Subcutaneous adipose tissue (tissue), 4 donors: ENCODE results near the gene PLA1A. TPM values are rescaled to one million over a fixed set of nuclear protein-coding genes. Genes with fewer than 3 reads are reported as not detected.

ENCODE experiments used
- CTCF ChIP-seq: fragments of 450-650 bp; IDR thresholded peaks from one replicate; pipeline ENCODE4 v1.5.1; 2016; ENCODE audit warnings: low read depth, mild to moderate bottlenecking, control low read depth, antibody characterized with exemption, moderate library complexity
- total RNA-seq, 4 donors: library from RNA; depleted of rRNA; stranded (reverse); fragments of >200 nt; gene quantifications; one replicate each; pipeline ENCODE4 v1.1.0, GENCODE V29; 2016

Gene PLA1A
- total RNA-seq, 4 donors from 2014 or later = 1.4 to 8.9 (median 2.4) TPM

GRCh38 chr3:119557192-119557876, 40.4 kb upstream of the PLA1A start:
- TF ChIP-seq CTCF = no peak

- TF ChIP-seq CTCF = no peak
Observed at GRCh38 chr3:119557877-119558269, 39.8 kb upstream of the PLA1A start.

GRCh38 chr3:119558626-119559317, 38.9 kb upstream of the PLA1A start:
- TF ChIP-seq CTCF = no peak

- TF ChIP-seq CTCF = no peak
Observed at GRCh38 chr3:119559441-119559963, 38.2 kb upstream of the PLA1A start, which contains the start of gene CD80. TSS of gene CD80 (minus strand) at chr3:119559614. CDS start at chr3:119557728, 1,886 bp downstream.

- TF ChIP-seq CTCF = no peak
Observed at GRCh38 chr3:119560160-119560559, 37.5 kb upstream of the PLA1A start.

GRCh38 chr3:119562307-119562961, 35.3 kb upstream of the PLA1A start:
- no peak for TF ChIP-seq CTCF

- no peak for TF ChIP-seq CTCF
Observed at GRCh38 chr3:119569156-119569555, 28.5 kb upstream of the PLA1A start.
